GM21723 (cell line): ENCODE measurements around the gene ZNF718.
"Not testable (repeated sequence)": the region's sequence is repeated elsewhere in the genome, so short reads cannot be mapped to it uniquely, and the experiment has no call there.

Experiments
- ATAC-seq: cut with Tn5 transposase; IDR thresholded peaks from one replicate; pipeline ENCODE4 v1.9.1; 2021; ENCODE audit warnings: mild to moderate bottlenecking, moderate library complexity; ENCODE audit not compliant: unreplicated experiment

ZNF718 gene

GRCh38 chr4:147233-147632 is 22.9 kb downstream of the ZNF718 start:
- ATAC-seq = no peak

- no peak for ATAC-seq
These were observed 37.4 kb downstream of the ZNF718 start for GRCh38 chr4:161496-162284.

GRCh38 chr4:169640-170039 is 45.3 kb downstream of the ZNF718 start:
- not testable (repeated sequence) for ATAC-seq

GRCh38 chr4:171318-171717 is 47.0 kb downstream of the ZNF718 start:
- ATAC-seq = not testable (repeated sequence)

- ATAC-seq = no peak
These were observed 49.5 kb downstream of the ZNF718 start for GRCh38 chr4:173666-174314.

- no peak for ATAC-seq
These were observed 51.7 kb downstream of the ZNF718 start for GRCh38 chr4:175986-176385.

- no peak for ATAC-seq
These were observed 52.7 kb downstream of the ZNF718 start for GRCh38 chr4:176995-177394.

- ATAC-seq = not testable (repeated sequence)
These were observed 57.9 kb downstream of the ZNF718 start for GRCh38 chr4:182225-182624.

GRCh38 chr4:188091-188490 is 63.8 kb downstream of the ZNF718 start:
- ATAC-seq = no peak

GRCh38 chr4:195159-195558 is 70.9 kb downstream of the ZNF718 start:
- ATAC-seq = not testable (repeated sequence)

GRCh38 chr4:200936-201335 is 76.6 kb downstream of the ZNF718 start:
- ATAC-seq = no peak

- ATAC-seq = not testable (repeated sequence)
These were observed 78.5 kb downstream of the ZNF718 start for GRCh38 chr4:202822-203221.

- ATAC-seq = no peak
These were observed 80.9 kb downstream of the ZNF718 start for GRCh38 chr4:205097-205756.

- ATAC-seq = no peak
These were observed 81.8 kb downstream of the ZNF718 start for GRCh38 chr4:206054-206453.

GRCh38 chr4:208416-209096 is 84.3 kb downstream of the ZNF718 start:
- ATAC-seq = not testable (repeated sequence)

GRCh38 chr4:211033-211511 is 86.8 kb downstream of the ZNF718 start:
- ATAC-seq = no peak

GRCh38 chr4:212438-213188 is 88.3 kb downstream of the ZNF718 start:
- no peak for ATAC-seq

- ATAC-seq = not testable (repeated sequence)
These were observed 88.9 kb downstream of the ZNF718 start for GRCh38 chr4:213189-213535.
